D721Med (cell line): ENCODE measurements around the gene SLC48A1.

Experiments used
- DNase-seq: peaks from one replicate; pipeline ENCODE4 v3.0.0; 2011; ENCODE audit warnings: low spot score; ENCODE audit not compliant: insufficient read length
- FAIRE-seq: peaks from 2 replicates; lab custom pipeline; 2011; peaks lifted over from hg19 to GRCh38; lab: Jason Lieb, UNC
- TF ChIP-seq, protein P1 (sequence below): IDR thresholded peaks from 2 replicates; pipeline ENCODE4 v1.5.1; 2012; ENCODE audit warnings: mild to moderate bottlenecking, control low read depth; ENCODE audit not compliant: insufficient read depth; ENCODE audit errors: missing control alignments

Gene SLC48A1

DNA sequence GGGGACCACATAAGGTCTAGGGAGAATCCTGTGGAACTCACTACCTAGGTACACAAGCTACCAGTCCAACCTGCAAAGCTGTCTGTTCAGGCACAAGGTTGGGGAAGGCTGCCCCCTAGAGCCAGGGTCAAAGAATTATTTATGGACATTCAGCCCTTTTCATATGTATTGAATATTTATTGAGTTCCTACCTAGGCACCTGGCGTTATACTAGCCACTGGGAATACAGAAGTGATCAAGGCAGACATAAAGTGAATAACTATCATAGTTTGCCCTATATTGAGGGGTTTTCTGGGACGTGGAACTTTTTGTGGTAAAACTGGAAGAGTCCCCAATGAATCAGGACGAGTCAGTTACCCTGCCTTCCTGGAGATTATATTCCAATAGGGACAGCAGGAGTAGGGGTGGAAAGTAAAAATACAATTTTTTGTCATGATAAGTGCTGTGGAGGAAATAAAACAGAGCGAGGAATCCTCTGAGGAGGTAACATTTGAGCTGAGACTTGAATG is 5.8 kb upstream of the SLC48A1 start:
- FAIRE-seq (no peak), DNase-seq (peak; percentile 60)

DNA sequence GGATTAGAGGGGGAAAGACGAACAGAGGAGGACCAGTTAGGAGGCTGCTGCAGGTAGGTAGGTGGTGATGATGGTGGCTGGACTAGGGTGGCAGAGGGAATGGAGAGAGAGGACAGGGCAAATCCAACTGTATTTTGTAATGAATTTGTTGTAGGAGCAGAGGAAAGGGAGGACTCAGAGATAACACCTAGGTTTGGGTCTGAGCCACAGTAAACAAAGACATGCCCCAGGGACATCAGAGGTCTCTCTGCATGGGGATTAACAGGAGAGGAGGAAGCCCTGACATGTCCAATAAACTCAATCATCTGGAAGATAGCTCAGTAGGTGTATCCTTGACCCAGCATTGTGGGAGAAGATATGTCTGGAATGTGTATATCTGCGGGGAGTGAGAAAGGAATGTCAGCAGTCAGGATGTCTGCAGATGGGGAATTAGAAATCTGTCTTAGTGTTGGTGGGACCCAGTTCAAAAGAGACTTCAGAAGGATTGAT is 4.7 kb upstream of the SLC48A1 start:
- TF ChIP-seq, protein P1, sequence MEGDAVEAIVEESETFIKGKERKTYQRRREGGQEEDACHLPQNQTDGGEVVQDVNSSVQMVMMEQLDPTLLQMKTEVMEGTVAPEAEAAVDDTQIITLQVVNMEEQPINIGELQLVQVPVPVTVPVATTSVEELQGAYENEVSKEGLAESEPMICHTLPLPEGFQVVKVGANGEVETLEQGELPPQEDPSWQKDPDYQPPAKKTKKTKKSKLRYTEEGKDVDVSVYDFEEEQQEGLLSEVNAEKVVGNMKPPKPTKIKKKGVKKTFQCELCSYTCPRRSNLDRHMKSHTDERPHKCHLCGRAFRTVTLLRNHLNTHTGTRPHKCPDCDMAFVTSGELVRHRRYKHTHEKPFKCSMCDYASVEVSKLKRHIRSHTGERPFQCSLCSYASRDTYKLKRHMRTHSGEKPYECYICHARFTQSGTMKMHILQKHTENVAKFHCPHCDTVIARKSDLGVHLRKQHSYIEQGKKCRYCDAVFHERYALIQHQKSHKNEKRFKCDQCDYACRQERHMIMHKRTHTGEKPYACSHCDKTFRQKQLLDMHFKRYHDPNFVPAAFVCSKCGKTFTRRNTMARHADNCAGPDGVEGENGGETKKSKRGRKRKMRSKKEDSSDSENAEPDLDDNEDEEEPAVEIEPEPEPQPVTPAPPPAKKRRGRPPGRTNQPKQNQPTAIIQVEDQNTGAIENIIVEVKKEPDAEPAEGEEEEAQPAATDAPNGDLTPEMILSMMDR, result no peak
- FAIRE-seq, result no peak
- DNase-seq, result no peak

More for the DNA sequence above, 5.8 kb upstream of the SLC48A1 start:
- TF ChIP-seq, protein P1, result peak; percentile 52

DNA sequence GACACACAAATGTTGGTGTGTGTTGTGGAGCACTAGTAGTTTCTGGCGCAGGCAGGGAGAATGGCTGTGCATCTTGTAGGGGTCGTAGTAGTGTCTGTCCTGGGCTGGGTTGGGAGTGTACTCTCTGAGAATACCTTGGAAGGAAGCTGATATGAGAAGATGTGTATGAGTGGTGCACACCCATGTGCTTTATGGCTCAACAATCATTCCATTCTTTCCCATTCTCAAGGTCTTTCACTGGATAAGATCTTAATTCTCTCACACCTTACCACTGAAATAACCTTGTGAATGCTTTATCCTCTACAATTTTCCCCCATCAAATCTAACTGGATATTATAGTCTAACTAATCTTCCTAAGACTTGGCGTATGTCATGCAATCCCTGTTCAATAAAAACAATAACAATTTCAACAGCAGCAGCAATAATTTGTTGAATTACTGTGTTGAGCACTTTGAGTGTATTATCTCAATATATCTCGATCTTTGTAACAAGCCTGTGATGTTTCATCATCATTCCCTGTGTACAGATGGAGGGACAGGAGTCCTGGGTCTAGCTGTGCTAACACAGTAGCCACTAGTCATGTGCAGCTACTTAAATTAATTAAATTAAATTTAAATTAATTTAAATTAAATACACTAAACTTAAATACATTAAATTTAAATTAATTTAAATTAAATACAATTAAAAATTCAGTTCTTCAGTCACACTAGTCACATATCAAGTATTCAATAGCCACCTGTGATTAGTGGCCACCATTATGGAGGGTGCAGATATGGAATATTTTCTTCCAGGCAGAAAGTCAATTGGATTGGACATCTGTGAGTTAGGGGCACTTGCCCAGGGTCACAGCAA is 3.6 kb upstream of the SLC48A1 start:
- no peak for FAIRE-seq
- DNase-seq, result no peak

DNA sequence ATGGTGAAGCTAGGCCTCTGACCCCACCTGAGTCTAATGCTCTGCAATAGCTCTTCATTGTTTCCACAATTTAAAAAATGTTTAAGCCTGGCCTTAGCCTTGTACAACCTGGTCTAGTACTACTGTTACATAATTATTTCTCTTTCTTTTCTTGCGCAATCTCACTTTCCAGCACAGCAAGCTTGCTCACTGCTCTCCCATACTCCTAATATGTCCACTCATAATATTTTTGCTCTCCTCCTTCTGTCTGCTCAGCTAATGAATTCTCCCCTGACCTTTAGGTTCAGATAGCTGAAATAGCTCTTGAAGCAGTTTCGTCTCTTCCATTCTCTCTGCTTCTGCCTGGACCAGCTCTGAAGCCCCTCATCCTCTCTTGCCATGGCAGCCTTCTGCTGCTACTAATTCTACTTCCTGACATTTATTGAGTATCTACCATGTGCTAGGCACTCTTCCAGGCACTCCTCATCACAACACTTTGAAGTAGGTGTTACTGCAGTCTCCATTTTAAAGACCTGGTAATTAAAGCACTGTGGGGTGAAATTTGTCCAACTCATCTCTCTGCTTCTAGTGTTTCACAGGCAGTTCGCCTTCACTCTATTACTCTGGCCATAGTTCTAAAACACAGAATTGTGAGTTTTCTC is 2.8 kb upstream of the SLC48A1 start:
- DNase-seq (no peak), FAIRE-seq (no peak)
- TF ChIP-seq, protein P1, result no peak

More for the DNA sequence above, 3.6 kb upstream of the SLC48A1 start:
- TF ChIP-seq, protein P1, result no peak

DNA sequence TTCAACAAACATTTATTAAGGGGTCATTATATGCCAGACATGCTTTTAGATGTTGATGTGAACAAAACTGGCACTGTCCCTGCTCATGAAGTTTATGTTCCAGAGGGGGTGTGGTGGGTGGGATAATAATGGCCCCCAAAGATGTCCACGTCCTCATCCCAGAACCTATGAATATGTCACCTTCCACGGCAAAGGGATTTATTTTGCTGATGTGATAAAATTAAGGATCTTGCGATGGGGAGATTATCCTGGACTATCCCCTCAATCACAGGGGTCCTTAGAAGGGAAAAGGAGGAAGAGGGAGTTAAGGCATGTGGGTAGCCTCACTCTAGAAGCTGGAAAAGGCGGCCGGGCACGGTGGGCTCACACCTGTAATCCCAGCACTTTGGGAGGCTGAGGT is 1.7 kb upstream of the SLC48A1 start:
- TF ChIP-seq, protein P1, result no peak
- FAIRE-seq (no peak), DNase-seq (no peak)

DNA sequence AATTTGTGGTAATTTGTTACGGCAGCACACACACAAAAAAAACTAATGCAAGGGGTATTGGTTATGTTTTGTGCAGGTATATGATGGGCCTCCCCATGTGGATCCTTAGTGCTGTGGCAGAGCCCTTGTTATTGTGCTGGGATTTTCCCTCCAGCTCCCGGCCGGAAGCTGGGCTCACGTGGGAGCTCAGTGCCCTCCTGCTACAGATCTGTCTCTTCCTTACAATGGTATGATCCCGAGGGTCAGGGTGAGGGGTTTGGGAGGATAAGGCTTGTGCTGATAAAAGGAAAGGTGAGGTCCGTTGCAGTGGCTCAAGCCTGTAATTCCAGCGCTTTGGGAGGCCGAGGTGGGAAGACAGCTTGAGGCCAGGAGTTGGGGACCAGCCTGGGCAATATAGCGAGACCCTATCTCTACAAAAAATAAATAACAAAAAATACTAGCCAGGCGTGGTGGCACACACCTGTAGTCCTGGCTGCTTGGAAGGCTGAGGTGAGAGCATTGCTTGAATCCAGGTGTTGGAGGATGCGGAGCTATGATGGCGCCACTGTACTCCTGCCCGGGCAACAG is 861 bp upstream of the SLC48A1 start:
- DNase-seq (no peak), FAIRE-seq (no peak)
- TF ChIP-seq, protein P1, result no peak
